WTC11 (cell line): ENCODE results near the gene TMEM215. TPM values are rescaled to one million over a fixed set of nuclear protein-coding genes. Genes with fewer than 3 reads are reported as not detected.

Experiments
- ATAC-seq: fragments of 200-7000 bp; cut with Tn5 transposase; 2 replicates; pipeline ENCODE4 v1.10.0; 2021; ENCODE audit warnings: mild to moderate bottlenecking, moderate library complexity
- CTCF ChIA-PET: fragments of 300-600 bp; sonication (Branson Sonifier 250); formaldehyde crosslinking; loops from one replicate; lab custom pipeline; 2021; ENCODE audit warnings: antibody characterized with exemption; lab: Charles Lee
- POLR2A ChIA-PET: fragments of 350-600 bp; sonication (Branson Sonifier 250); formaldehyde crosslinking; loops from one replicate; lab custom pipeline; 2021; ENCODE audit warnings: antibody characterized with exemption; lab: Charles Lee
- DNase-seq: peaks from one replicate; pipeline ENCODE4 v3.0.0; 2021; ENCODE audit warnings: low spot score
- H3K27ac Mint-ChIP-seq: 2 replicates; pipeline ENCODE4 v1.8.0; 2021; ENCODE audit warnings: mixed read lengths
- H3K27me3 Mint-ChIP-seq: 2 replicates; pipeline ENCODE4 v1.8.0; 2021; ENCODE audit warnings: low read depth, mild to moderate bottlenecking, moderate library complexity, mixed read lengths
- H3K36me3 Mint-ChIP-seq: 2 replicates; pipeline ENCODE4 v1.8.0; 2021; ENCODE audit warnings: mixed read lengths
- H3K4me1 Mint-ChIP-seq: 2 replicates; pipeline ENCODE4 v1.8.0; 2022; ENCODE audit warnings: mixed read lengths
- H3K4me3 Mint-ChIP-seq: 2 replicates; pipeline ENCODE4 v1.8.0; 2021; ENCODE audit warnings: mild to moderate bottlenecking, moderate library complexity, mixed read lengths
- H3K9me3 Mint-ChIP-seq: 2 replicates; pipeline ENCODE4 v1.8.0; 2021; ENCODE audit warnings: mixed read lengths
- ARID4B ChIP-seq: sonication (generic); formaldehyde crosslinking; IDR thresholded peaks from 2 replicates; pipeline ENCODE4 v1.8.0; 2023; ENCODE audit warnings: missing genetic modification reagents, mild to moderate bottlenecking, borderline replicate concordance
- E2F5 ChIP-seq: sonication (generic); formaldehyde crosslinking; IDR thresholded peaks from 2 replicates; pipeline ENCODE4 v1.8.1; 2022; ENCODE audit warnings: mild to moderate bottlenecking, moderate library complexity, missing genetic modification reagents
- ELF4 ChIP-seq: sonication (generic); formaldehyde crosslinking; IDR thresholded peaks from 2 replicates; pipeline ENCODE4 v1.8.1; 2022; ENCODE audit warnings: low read depth, mild to moderate bottlenecking, moderate library complexity, missing genetic modification reagents
- ERG ChIP-seq: fragments of 250-450 bp; sonication (Bioruptor Pico); IDR thresholded peaks from 2 replicates; pipeline ENCODE4 v1.8.0; 2021; ENCODE audit warnings: mild to moderate bottlenecking
- FOXP1 ChIP-seq: sonication (generic); formaldehyde crosslinking; IDR thresholded peaks from 2 replicates; pipeline ENCODE4 v1.8.0; 2022; ENCODE audit warnings: missing genetic modification reagents, mild to moderate bottlenecking, moderate library complexity, borderline replicate concordance
- JAZF1 ChIP-seq: fragments of 250-450 bp; sonication (Bioruptor Pico); IDR thresholded peaks from 2 replicates; pipeline ENCODE4 v1.9.0; 2021; ENCODE audit warnings: moderate library complexity, mild to moderate bottlenecking, inconsistent platforms
- MAX ChIP-seq: sonication (generic); formaldehyde crosslinking; IDR thresholded peaks from 2 replicates; pipeline ENCODE4 v1.8.0; 2022; ENCODE audit warnings: mild to moderate bottlenecking, missing genetic modification reagents
- MXD4 ChIP-seq: fragments of 250-450 bp; sonication (Bioruptor Pico); IDR thresholded peaks from 2 replicates; pipeline ENCODE4 v1.8.0; 2021; ENCODE audit warnings: mild to moderate bottlenecking, moderate library complexity, borderline replicate concordance
- NR3C1 ChIP-seq: sonication (generic); formaldehyde crosslinking; conservative IDR thresholded peaks from 2 replicates; pipeline ENCODE4 v1.8.1; 2023; ENCODE audit warnings: low read depth, mild to moderate bottlenecking, missing genetic modification reagents
- RELA ChIP-seq: sonication (generic); formaldehyde crosslinking; IDR thresholded peaks from 2 replicates; pipeline ENCODE4 v1.8.1; 2022; ENCODE audit warnings: missing genetic modification reagents, mild to moderate bottlenecking, borderline replicate concordance
- RORB ChIP-seq: fragments of 250-450 bp; sonication (Bioruptor Pico); IDR thresholded peaks from 2 replicates; pipeline ENCODE4 v1.9.0; 2021; ENCODE audit warnings: mild to moderate bottlenecking
- SMAD3 ChIP-seq: sonication (generic); formaldehyde crosslinking; IDR thresholded peaks from 2 replicates; pipeline ENCODE4 v1.8.0; 2022; ENCODE audit warnings: missing genetic modification reagents, mild to moderate bottlenecking, borderline replicate concordance
- SMAD4 ChIP-seq: sonication (generic); formaldehyde crosslinking; IDR thresholded peaks from 2 replicates; pipeline ENCODE4 v1.8.0; 2022; ENCODE audit warnings: mild to moderate bottlenecking, missing genetic modification reagents
- SOX15 ChIP-seq: fragments of 250-450 bp; sonication (Bioruptor Pico); IDR thresholded peaks from 2 replicates; pipeline ENCODE4 v1.9.0; 2021; ENCODE audit warnings: mild to moderate bottlenecking
- STAT6 ChIP-seq: sonication (generic); formaldehyde crosslinking; conservative IDR thresholded peaks from 2 replicates; pipeline ENCODE4 v1.8.1; 2023; ENCODE audit warnings: mild to moderate bottlenecking, low read depth, missing genetic modification reagents, moderate library complexity
- TEAD1 ChIP-seq: sonication (generic); formaldehyde crosslinking; IDR thresholded peaks from 2 replicates; pipeline ENCODE4 v1.8.0; 2022; ENCODE audit warnings: mild to moderate bottlenecking, missing genetic modification reagents
- ZMAT4 ChIP-seq: fragments of 250-450 bp; sonication (Bioruptor Pico); IDR thresholded peaks from 2 replicates; pipeline ENCODE4 v1.9.0; 2021; ENCODE audit warnings: mild to moderate bottlenecking
- ZNF219 ChIP-seq: sonication (generic); formaldehyde crosslinking; IDR thresholded peaks from 2 replicates; pipeline ENCODE4 v1.8.0; 2023; ENCODE audit warnings: missing genetic modification reagents, mild to moderate bottlenecking, borderline replicate concordance
- ZNF532 ChIP-seq: fragments of 250-450 bp; sonication (Bioruptor Pico); IDR thresholded peaks from 2 replicates; pipeline ENCODE4 v1.9.0; 2021; ENCODE audit warnings: mild to moderate bottlenecking, borderline replicate concordance
- total RNA-seq: library from RNA; stranded (reverse); gene quantifications from 3 replicates; pipeline ENCODE4 v1.2.3, GENCODE V29; 2021

The TMEM215 gene
- total RNA-seq, 1 experiment from 2014 or later: 0.31 TPM

GRCh38 chr9:32820322-32820721 lies 37.0 kb downstream of the TMEM215 start (continued):
- TF ChIP-seq ZNF532 (CRISPR knock-in tag) (no peak), ARID4B (no peak), MXD4 (CRISPR knock-in tag) (no peak), TEAD1 (CRISPR knock-in tag) (no peak)

GRCh38 chr9:32823101-32823500 lies 39.8 kb downstream of the TMEM215 start:
- DNase-seq (no peak), ATAC-seq (no peak)
- H3K27ac Mint-ChIP-seq: no peak overlapping the region
- H3K4me1 Mint-ChIP-seq: peaks cover 18% of the 10 kb centered on the region
- H3K4me3 Mint-ChIP-seq: no peak overlapping the region
- ChIA-PET POLR2A (no interaction called here), CTCF (no interaction called here)
- peaks cover 9% of the 10 kb centered on the region for H3K9me3 Mint-ChIP-seq
- TF ChIP-seq JAZF1 (CRISPR knock-in tag) (no peak), RELA (CRISPR knock-in tag) (no peak), SMAD3 (CRISPR knock-in tag) (no peak), E2F5 (no peak), FOXP1 (CRISPR knock-in tag) (no peak), ERG (CRISPR knock-in tag) (no peak), RORB (CRISPR knock-in tag) (no peak), ZMAT4 (CRISPR knock-in tag) (no peak), MAX (CRISPR knock-in tag) (no peak), ELF4 (CRISPR knock-in tag) (no peak), STAT6 (CRISPR knock-in tag) (no peak), ZNF219 (no peak), SOX15 (CRISPR knock-in tag) (no peak), NR3C1 (no peak), SMAD4 (CRISPR knock-in tag) (no peak)
- no peaks in the 10 kb centered on the region for H3K36me3 Mint-ChIP-seq
- H3K27me3 Mint-ChIP-seq: no peaks in the 10 kb centered on the region; the same call in 1 of the 2 replicates
